SHP77 (cell line): ENCODE results near the gene INSIG1.

Experiments
- DNase-seq, 2 experiments: peaks; one replicate each; lab custom pipeline; 2025; lab: John Stamatoyannopoulos, UW

Gene INSIG1

DNA sequence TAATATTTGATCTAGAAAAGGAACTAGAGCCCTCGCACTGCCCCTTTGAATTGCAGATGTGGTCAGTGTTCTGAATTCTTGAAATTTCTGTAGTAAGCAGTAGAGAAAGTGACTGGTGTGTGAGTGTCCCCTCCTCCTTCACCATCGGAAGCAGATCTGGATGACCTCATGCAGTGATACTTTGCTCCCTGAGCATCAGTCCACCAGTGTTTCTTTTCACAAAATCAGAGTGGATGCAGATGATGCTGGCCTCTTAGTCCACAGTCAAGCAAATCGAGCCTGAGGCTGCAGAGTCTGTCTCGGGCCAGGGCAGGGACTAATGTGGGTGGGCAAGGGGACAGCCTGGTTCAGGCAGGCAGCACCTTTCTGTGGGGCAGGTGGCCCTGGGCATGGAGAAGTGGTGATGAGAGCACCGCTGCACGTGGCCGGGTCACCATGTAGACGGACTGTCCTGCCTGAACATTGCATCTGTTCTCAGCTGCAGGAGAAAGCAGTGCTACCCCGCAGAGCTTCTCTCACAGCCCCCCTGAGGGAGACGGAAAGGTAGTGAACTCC, 5.4 kb downstream of the INSIG1 start:
- DNase-seq, result no peak

DNA sequence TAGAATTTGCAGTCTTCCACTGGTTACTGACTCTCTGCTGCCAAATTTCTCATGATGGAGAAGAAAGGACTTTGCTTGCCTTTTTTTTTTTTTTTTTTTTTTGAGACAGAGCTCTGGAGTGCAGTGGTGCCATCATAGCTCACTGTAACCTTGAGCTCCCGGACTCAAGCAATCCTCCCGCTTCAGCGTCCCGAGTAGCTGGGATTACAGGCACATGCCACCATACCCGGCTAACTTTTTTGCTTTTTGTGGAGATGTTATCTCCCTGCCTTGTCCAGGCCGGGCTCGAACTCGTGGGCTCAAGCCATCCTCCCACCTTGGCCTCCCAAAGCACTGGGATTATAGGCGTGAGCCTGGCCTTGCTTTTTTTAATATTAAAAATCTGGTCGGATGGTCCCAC, 6.2 kb downstream of the INSIG1 start:
- no peak for DNase-seq

DNA sequence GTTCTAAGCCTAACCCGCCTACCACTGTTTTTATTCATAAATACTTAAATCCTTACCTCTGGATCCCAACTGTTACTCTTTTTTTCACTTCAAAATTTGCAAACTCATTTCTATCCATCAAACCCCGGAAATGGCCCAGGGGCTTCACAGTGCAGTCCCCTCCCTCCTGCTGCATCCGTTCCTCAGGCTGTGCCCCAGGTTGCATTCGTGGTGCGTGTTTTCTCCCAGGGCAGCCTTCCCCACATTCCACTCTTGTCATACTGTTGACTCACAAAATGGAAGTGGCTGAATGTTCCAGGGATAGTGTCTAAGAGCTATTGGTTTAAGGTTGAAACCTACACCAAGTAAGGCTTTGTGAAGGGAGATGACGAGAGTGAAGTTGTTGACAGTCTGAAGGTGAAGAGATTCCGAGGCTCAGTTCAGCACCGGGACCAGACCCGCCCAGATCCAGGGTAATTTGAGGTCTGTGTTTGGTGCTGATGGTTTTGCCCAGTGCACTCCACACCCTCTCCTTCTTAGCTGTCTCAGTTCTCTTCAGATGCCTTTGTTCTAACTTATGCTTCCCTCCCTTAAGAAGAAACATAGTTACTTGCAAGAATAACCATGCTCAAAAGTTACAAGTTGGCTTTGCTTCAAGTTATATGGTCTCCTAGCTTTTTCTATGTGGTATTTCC, 7.7 kb downstream of the INSIG1 start:
- no peak for DNase-seq

- DNase-seq, result no peak
Observed at GRCh38 chr7:155306673-155307470, 9.2 kb downstream of the INSIG1 start.

GRCh38 chr7:155308330-155309020, 10.8 kb downstream of the INSIG1 start:
- no peak for DNase-seq

DNA sequence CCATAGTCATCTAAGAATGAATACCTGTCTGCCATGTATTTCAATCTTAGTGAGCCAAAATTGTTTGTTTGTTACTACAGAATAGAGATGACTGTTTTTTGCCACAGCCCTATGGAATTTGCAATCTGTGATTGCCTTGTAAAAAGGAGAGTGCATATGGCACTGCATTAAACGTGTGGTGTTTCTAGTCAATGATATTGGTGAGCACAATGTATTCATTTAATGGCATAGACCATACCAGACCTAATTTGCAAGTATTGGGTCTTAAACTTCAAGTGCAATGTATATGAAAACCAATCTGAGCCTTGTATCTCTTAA, 11.3 kb downstream of the INSIG1 start:
- no peak for DNase-seq

- no peak for DNase-seq
Observed at GRCh38 chr7:155310425-155311114, 12.9 kb downstream of the INSIG1 start.

DNA sequence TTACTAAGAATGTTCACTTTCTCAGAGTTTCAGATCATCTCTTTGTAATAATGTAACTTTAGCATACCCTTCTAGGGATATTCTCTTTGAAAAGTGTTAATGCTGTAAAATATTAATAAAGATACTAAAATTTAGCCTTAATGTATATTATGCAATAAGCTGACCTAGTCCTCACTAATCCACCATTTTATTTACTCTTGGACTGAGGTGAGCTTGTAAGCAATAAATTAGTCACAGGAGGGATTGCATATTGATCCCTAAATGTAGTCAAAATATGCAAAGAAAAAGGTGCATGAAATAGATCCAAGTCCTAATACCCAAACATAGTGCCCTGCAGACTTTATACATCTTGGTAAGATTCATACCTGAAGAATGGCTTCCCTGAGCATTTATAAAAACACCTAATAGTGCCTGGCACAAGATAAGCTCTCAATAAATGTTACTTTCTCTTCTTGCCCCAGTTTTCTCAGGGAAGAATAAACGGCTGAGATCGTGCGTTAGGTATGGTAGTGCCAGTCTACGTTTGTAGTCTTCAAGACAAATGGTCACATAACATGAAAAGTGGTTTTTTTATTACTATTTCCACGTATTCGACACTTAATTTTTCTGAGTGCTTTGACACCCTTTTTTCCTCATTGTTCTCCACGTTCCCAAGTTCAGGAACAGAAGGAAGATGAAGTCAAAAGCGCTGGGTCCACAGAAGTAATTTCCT, 14.3 kb downstream of the INSIG1 start:
- no peak for DNase-seq

- no peak for DNase-seq
Observed at GRCh38 chr7:155312633-155313032, 15.0 kb downstream of the INSIG1 start.

- DNase-seq, result no peak
Observed at GRCh38 chr7:155313096-155313495, 15.4 kb downstream of the INSIG1 start.

DNA sequence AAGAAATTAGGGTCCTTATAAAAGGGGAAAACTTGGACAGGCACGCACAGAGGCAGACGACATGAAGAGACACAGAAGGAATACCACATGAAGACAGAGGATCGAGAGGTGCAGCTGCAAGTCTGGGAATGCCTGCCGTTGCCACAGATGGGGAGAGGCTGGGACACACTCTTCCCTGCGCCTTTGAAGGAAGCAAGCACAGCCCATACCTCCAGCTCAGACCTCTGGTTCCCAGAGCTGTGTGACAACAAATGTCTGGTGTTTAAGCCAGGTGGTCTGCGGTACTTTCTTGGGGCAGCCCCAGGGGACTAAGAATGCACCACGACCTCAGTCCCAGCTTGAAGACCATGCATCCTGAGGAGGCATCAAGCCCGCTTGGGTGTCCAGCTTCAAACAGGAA, 18.3 kb downstream of the INSIG1 start:
- no peak for DNase-seq

GRCh38 chr7:155316427-155317113, 18.9 kb downstream of the INSIG1 start:
- no peak for DNase-seq

- no peak for DNase-seq
Observed at GRCh38 chr7:155317114-155317434, 19.4 kb downstream of the INSIG1 start.

DNA sequence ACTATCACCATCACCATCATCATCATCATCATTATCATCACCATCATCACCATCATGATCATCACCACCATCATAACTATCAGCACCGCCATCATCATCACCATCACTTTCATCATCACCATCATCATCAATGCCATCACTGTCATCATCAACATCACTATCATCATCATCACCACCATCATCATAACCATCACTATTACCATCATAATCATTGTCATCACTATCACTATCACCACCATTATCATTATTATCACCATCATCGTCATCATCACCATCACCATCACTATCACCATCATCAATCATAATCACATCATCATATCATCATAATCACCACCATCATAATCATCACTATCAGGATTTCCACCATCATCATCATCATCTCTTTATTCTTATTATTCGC, 20.6 kb downstream of the INSIG1 start:
- no peak for DNase-seq

GRCh38 chr7:155322530-155322929, 24.9 kb downstream of the INSIG1 start:
- no peak for DNase-seq

DNA sequence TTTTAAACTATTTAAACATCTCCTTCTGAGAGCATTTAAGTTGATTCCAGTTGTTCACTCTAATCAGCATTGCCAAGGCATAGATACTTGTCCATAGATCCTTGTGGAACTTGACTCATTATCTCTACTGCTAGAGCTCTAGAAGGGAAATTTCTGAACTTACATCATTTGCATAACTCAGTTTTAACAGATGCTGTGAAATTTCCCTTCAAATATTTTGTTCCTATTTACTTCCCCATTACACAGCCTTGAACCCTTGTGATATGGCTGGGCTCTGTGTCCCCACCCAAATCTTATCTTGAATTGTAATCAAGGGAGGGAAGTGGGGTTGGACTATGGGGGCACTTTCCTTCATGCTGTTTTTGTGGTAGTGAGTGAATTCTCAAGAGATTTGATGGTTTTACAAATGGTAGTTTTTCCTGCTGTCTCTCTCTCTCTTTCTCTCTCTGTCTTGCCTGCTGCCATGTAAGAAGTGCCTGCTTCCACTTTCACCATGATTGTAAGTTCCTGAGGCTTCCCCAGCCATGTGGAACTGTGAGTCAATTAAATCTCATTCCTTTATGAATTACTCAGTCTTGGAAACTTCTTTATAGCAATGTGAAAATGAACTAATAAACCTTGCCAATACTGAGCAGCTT, 25.4 kb downstream of the INSIG1 start:
- no peak for DNase-seq

DNA sequence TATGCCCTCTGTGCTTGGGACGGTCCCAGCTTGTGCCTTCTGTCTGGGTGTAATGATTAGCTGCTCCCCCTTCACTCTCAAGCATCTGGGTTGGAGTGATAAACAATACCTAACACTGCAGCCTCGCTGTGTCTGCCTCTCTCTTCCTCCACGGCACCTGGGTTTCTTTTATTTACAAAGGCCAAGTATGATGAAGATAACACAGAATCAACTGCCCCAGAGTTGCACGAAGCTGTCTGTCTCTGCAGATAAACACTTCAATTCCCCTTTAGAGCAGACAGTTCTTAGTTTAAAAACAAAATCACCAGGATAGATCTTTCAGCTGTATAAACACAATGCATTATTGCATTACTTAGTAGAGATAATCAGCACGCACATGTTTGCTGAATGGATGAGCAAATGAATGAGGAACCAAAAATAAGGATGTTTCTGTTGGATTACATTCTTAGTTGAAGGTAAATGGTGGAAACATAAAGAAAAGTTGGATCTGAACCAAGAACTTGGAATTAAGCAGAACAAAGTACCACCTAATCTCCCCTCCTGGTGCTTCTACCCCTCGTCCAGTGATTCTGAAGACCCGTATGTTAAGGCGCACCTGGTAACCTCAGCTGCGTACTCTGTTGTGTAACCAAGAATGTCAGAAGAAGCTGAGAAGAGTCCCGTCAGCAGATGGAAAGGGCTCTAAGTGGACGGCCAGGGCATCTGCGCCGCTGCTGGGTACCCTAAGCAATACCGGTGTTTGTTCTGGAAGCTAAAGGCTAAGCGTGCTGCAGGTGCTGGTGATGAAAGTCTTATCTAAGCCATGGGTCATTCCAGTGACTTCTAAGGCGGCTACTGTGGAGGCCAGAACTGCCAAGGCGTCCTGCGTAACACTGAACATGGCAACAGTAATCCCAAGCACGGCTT, 26.6 kb downstream of the INSIG1 start:
- no peak for DNase-seq

GRCh38 chr7:155324918-155325235, 27.2 kb downstream of the INSIG1 start:
- DNase-seq, result no peak

DNA sequence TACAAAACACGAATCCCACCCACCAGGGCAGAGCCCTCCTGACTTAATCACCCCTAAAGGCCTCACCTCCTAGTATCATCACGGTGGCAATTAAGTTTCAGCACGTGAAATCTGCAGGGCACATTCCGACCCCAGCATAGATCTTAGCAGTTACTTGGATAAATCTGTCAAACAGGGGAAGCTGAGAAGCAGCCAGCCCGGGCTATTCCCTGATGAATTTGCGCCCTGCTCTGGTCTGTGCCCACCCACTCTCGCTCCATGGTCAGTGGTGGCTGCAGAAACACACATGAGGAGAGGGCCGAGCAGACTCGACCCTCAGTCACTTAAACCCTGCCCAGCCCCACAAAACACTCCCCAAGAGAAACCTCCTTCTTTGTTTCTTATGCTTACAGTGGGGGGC, 28.7 kb downstream of the INSIG1 start:
- DNase-seq, result no peak
